Measurements from ENCODE around the gene SSBP3.

Gene SSBP3

DNA sequence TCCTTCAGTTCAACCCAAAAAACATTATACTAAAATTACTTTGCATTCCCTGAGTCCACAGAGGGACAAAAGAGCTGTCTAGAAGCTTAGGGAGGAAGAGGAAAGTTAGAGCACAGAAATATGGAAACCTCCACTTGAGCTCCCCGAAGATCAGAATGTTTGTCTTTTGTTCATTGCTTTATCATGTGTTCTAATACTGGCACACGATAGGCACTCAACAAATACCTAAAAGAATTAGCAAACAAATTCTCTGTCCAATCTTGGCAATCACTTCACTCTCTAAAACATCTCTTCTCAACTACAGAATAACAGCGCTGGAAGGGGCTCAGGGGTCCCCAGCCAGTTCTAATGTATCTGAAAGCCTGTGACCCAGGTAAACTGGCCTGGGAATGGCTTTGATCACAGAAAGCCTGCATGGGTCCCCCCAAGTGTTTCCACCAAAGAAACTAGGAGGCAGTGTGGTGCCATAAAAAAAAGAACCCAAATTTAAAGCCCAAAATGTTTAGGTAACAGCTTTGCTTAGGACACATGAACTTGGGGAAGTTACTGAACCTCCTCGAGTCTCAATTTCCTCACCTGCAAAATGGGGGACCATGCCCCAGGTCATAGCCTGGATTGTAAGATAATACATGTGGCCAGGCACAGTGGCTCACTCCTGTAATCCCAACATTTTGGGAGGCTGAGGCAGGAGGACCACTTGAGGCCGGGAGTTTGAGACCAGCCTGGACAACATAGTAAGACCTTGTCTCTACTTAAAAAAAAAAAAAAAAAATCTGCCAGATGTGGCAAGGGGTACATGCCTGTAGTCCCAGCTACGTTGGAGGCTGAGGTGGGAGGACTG lies 45.8 kb downstream of the SSBP3 start:
- no peak overlapping the region for H3K4me3 ChIP-seq (ENCODE audit: low read depth, low read length)
- H3K4me1 ChIP-seq (ENCODE audit: control insufficient read depth, insufficient read depth, low read length) = peaks cover 62% of the 10 kb centered on the region
- H3K36me3 ChIP-seq (ENCODE audit: control insufficient read depth, insufficient read depth, low read length) = peaks cover 15% of the 10 kb centered on the region; the same call in 1 of the 2 replicates
- H3K27ac ChIP-seq (ENCODE audit: low read depth, low read length) = no peak overlapping the region
- no peak overlapping the region for H3K9ac ChIP-seq (ENCODE audit: low read depth, low read length)
- no peaks in the 10 kb centered on the region for H3K9me3 ChIP-seq (ENCODE audit: control insufficient read depth, insufficient read depth, low read length)
- H3K27me3 ChIP-seq (ENCODE audit: control insufficient read depth, insufficient read depth, low read length) = no peaks in the 10 kb centered on the region

DNA sequence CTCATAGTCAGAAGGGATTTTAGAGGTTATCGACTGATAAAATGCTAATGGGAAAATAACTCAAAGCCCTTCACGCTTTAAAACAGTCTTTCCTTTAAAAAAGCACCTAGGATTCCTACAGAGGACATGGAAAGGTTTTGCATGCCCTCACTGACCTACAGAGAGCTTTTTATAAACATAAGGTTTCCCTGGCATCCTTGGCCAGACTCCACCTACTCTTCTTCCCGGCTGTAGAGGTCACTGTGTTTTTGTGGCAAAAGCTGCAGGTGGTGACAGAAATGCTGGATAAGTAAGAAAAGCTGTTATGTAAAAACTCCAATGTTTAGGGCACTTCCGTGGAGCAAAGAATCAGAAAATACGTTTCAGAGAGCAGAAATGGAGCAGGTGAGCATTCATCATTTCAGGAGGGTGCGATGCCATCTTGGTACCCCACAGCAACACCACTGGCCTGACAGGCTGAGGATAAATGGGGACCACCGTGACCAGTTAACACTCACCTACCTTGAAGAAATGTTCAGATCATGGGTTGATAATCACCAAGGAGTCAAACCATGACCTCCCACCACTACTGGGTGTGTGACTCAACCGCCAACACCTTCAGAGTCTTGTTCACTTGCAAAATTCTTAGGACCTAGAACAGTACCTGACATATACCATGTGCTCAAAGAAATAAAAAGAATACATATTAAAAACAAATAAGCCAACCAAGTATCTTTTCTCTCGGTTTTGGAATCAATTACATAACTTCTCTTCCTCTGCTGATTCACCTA lies 46.6 kb downstream of the SSBP3 start:
- Histone ChIP-seq H3K27me3 (ENCODE audit: control insufficient read depth, insufficient read depth, low read length) (no peaks in the 10 kb centered on the region), H3K27ac (ENCODE audit: low read depth, low read length) (no peak overlapping the region), H3K9ac (ENCODE audit: low read depth, low read length) (no peak overlapping the region), H3K36me3 (ENCODE audit: control insufficient read depth, insufficient read depth, low read length) (peaks cover 15% of the 10 kb centered on the region; the same call in 1 of the 2 replicates), H3K4me1 (ENCODE audit: control insufficient read depth, insufficient read depth, low read length) (peaks cover 62% of the 10 kb centered on the region), H3K9me3 (ENCODE audit: control insufficient read depth, insufficient read depth, low read length) (no peaks in the 10 kb centered on the region), H3K4me3 (ENCODE audit: low read depth, low read length) (no peak overlapping the region)

DNA sequence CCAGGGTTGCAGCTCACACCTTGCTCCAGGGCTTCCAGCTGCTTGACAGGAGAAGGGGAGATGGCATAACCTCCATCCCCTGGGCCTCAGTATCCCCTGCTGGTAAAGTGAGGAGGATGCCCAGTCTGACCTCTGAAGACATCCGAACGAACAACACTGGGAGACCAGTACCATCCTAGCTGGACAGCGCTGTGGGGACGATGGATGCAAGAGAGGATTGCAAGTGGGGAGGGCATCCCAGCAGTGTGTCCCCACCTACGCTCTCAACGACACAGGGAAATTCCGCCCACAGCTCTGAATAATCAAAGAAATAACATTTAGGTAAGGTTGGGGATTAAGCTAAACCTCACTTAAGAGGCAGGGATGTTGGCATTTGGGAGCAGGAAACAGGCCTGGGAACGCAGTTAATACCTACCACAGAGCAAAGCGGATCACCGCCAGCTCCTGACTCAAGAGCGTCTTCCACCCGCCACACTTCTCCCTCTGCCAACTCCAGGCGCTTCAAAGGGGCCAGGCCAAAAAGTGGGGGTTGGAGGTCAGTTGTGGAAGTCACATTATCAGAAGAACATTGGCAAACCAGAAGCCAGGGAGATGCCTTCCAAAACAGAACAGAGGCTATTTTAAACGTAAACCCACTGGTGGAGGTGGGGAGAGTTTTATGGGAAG lies 47.6 kb downstream of the SSBP3 start:
- H3K4me1 ChIP-seq (ENCODE audit: control insufficient read depth, insufficient read depth, low read length) = peaks cover 62% of the 10 kb centered on the region
- H3K9ac ChIP-seq (ENCODE audit: low read depth, low read length) = no peak overlapping the region
- peaks cover 15% of the 10 kb centered on the region; the same call in 1 of the 2 replicates for H3K36me3 ChIP-seq (ENCODE audit: control insufficient read depth, insufficient read depth, low read length)
- H3K27me3 ChIP-seq (ENCODE audit: control insufficient read depth, insufficient read depth, low read length) = no peaks in the 10 kb centered on the region
- H3K9me3 ChIP-seq (ENCODE audit: control insufficient read depth, insufficient read depth, low read length) = no peaks in the 10 kb centered on the region
- no peak overlapping the region for H3K4me3 ChIP-seq (ENCODE audit: low read depth, low read length)
- no peak overlapping the region for H3K27ac ChIP-seq (ENCODE audit: low read depth, low read length)

DNA sequence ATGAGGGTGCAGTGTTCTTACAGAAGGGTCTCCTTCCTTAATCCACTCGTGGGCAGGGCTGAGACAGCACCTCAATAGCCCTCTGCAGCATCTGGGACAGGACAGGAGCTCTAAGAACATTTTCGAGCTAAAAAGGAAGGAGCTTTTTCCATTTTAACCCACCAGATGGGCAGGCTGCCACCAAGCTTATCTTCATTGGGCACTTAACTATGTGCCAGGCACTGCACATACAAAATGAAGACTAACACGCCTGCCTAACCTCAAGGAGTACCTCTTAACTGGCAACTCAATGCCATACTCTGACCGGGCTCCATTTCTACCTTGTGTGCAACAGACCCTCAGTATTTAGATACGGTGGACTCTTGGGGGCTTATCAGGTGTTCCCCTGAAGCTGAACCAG lies 48.2 kb downstream of the SSBP3 start:
- no peak overlapping the region for H3K9ac ChIP-seq (ENCODE audit: low read depth, low read length)
- peaks cover 62% of the 10 kb centered on the region for H3K4me1 ChIP-seq (ENCODE audit: control insufficient read depth, insufficient read depth, low read length)
- H3K4me3 ChIP-seq (ENCODE audit: low read depth, low read length) = no peak overlapping the region
- H3K9me3 ChIP-seq (ENCODE audit: control insufficient read depth, insufficient read depth, low read length) = no peaks in the 10 kb centered on the region
- H3K27ac ChIP-seq (ENCODE audit: low read depth, low read length) = no peak overlapping the region
- H3K27me3 ChIP-seq (ENCODE audit: control insufficient read depth, insufficient read depth, low read length) = no peaks in the 10 kb centered on the region
- peaks cover 15% of the 10 kb centered on the region; the same call in 1 of the 2 replicates for H3K36me3 ChIP-seq (ENCODE audit: control insufficient read depth, insufficient read depth, low read length)

DNA sequence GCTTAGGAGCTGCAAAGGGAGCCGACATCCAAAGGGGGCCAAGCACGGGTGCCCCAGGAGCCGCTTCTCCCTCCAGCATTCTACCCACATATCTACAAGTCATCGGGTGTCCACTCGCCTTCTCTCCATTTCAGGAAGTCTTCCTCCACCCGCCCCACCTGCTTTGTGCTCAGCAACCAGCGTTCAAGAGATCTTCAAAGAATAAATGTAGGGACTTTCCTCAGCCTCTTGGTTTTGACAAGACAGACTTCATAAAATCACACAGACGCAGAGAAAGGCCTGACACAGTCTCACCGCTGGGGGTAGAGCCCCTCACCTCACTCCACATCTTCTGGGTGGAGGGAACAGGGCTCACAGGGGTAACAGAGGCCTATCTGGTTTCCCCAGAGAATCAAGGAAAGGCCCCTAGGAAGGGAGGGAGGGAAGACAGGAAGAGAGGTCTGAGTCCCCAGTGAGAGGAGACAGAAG lies 49.5 kb downstream of the SSBP3 start:
- Histone ChIP-seq H3K9ac (ENCODE audit: low read depth, low read length) (no peak overlapping the region), H3K9me3 (ENCODE audit: control insufficient read depth, insufficient read depth, low read length) (no peaks in the 10 kb centered on the region), H3K4me1 (ENCODE audit: control insufficient read depth, insufficient read depth, low read length) (peaks cover 59% of the 10 kb centered on the region), H3K27ac (ENCODE audit: low read depth, low read length) (no peak overlapping the region), H3K4me3 (ENCODE audit: low read depth, low read length) (no peak overlapping the region), H3K36me3 (ENCODE audit: control insufficient read depth, insufficient read depth, low read length) (peaks cover 15% of the 10 kb centered on the region; the same call in 1 of the 2 replicates), H3K27me3 (ENCODE audit: control insufficient read depth, insufficient read depth, low read length) (no peaks in the 10 kb centered on the region)

DNA sequence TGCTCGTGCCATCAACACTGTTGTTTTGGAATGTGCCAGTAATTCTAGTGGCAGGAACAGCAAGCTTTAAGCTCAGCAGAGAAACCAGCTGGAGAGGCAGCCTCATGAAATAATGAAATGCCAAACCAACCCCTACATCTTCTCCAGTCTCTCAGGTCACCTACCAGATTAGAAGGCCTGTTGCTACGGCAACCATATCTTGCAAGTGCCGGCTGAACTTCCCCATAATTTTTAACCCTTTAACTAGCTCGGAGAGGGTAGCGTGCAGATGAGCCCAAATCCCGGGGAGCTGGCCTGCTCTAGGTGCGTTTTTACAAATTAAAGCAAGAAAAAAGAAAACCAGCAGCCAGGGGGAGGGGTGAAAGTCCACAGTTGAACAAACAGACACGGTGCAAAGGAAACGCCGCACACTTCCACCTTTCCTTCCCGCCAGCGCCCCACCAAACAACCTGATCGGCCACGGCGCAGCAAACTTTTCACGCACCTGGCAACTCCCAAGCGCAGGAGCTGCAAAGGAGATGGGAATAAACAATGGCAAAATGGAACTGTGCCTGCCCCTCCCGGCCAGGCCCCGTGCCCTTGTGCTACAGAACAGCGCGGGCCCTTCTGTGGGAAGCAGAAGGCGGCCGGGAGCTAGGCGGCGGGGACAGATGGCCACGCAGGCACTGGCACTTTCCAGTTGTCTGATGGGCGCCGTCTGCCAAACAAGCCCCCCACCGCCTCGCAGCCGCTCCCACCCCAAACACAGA lies 50.1 kb downstream of the SSBP3 start:
- H3K36me3 ChIP-seq (ENCODE audit: control insufficient read depth, insufficient read depth, low read length) = peaks cover 15% of the 10 kb centered on the region; the same call in 1 of the 2 replicates
- no peaks in the 10 kb centered on the region for H3K27me3 ChIP-seq (ENCODE audit: control insufficient read depth, insufficient read depth, low read length)
- no peaks in the 10 kb centered on the region for H3K9me3 ChIP-seq (ENCODE audit: control insufficient read depth, insufficient read depth, low read length)
- no peak overlapping the region for H3K9ac ChIP-seq (ENCODE audit: low read depth, low read length)
- no peak overlapping the region for H3K4me3 ChIP-seq (ENCODE audit: low read depth, low read length)
- H3K4me1 ChIP-seq (ENCODE audit: control insufficient read depth, insufficient read depth, low read length) = peaks cover 55% of the 10 kb centered on the region
- H3K27ac ChIP-seq (ENCODE audit: low read depth, low read length) = peak overlapping the region; percentile 16

DNA sequence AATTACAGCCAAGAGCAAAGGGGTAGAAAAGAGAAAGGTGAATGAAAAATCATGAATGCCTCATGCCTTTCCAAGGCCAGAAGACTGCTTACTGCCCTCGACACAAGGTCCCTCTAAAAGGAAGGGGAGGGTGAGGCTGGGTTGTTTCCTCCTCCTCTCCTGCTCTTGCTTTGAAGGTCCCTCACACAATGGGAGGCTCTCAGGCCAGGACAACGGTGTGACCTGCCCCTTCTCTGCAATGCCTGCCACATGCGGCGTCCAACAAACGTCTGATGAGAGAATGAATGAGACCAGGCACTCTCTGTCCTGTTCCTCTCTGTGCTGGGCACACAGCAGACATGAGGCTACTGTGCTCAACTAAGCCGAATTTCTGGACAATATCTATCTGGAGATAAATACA lies 51.3 kb downstream of the SSBP3 start:
- Histone ChIP-seq H3K27ac (ENCODE audit: low read depth, low read length) (no peak overlapping the region), H3K27me3 (ENCODE audit: control insufficient read depth, insufficient read depth, low read length) (no peaks in the 10 kb centered on the region), H3K36me3 (ENCODE audit: control insufficient read depth, insufficient read depth, low read length) (peaks cover 15% of the 10 kb centered on the region; the same call in 1 of the 2 replicates), H3K9ac (ENCODE audit: low read depth, low read length) (no peak overlapping the region), H3K4me3 (ENCODE audit: low read depth, low read length) (no peak overlapping the region), H3K4me1 (ENCODE audit: control insufficient read depth, insufficient read depth, low read length) (peaks cover 65% of the 10 kb centered on the region), H3K9me3 (ENCODE audit: control insufficient read depth, insufficient read depth, low read length) (no peaks in the 10 kb centered on the region)

DNA sequence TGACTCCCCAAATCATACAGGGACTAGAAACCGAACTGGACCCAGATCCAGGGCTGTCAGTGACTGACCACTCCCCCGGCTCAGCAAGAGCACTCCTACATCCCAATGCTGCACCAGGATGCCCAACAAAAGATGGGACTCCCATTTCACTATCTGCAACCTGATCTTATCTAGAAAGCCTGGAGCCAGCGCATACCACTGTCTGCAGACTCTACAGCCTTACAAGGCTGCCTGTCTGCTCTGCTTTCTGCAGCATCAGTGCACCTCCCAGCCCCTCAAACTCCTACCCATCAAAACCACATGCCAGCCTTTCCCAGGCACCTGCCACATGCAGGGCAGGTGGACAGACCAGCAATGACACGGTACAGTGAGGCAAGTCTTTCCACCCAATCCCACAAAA lies 52.2 kb downstream of the SSBP3 start:
- Histone ChIP-seq H3K27me3 (ENCODE audit: control insufficient read depth, insufficient read depth, low read length) (no peaks in the 10 kb centered on the region), H3K4me3 (ENCODE audit: low read depth, low read length) (no peak overlapping the region), H3K9me3 (ENCODE audit: control insufficient read depth, insufficient read depth, low read length) (no peaks in the 10 kb centered on the region), H3K27ac (ENCODE audit: low read depth, low read length) (no peak overlapping the region), H3K9ac (ENCODE audit: low read depth, low read length) (no peak overlapping the region), H3K36me3 (ENCODE audit: control insufficient read depth, insufficient read depth, low read length) (peaks cover 10% of the 10 kb centered on the region; the same call in 1 of the 2 replicates), H3K4me1 (ENCODE audit: control insufficient read depth, insufficient read depth, low read length) (peaks cover 69% of the 10 kb centered on the region)

DNA sequence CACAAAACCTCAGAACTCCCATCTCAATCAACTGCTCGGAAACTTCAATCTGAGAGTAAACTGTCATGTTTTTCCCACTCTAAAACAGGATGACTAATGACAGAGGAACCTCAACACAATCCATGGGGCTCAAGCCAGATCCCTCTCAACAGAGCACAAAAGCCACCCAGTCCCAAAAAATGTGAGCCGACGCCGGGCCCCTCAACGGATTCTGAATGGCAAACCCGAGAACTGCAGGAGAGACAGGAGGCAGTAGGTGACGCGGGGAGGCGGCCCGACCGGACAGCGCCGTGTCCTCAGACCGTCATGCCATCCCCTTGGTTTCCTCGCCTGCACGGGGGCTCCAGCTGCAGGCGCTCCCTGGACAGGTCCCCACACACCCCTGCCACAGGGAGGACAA lies 53.4 kb downstream of the SSBP3 start:
- Histone ChIP-seq H3K27ac (ENCODE audit: low read depth, low read length) (no peak overlapping the region), H3K4me3 (ENCODE audit: low read depth, low read length) (no peak overlapping the region), H3K36me3 (ENCODE audit: control insufficient read depth, insufficient read depth, low read length) (peaks cover 1% of the 10 kb centered on the region), H3K27me3 (ENCODE audit: control insufficient read depth, insufficient read depth, low read length) (no peaks in the 10 kb centered on the region), H3K9ac (ENCODE audit: low read depth, low read length) (no peak overlapping the region), H3K4me1 (ENCODE audit: control insufficient read depth, insufficient read depth, low read length) (peaks cover 69% of the 10 kb centered on the region), H3K9me3 (ENCODE audit: control insufficient read depth, insufficient read depth, low read length) (no peaks in the 10 kb centered on the region)

DNA sequence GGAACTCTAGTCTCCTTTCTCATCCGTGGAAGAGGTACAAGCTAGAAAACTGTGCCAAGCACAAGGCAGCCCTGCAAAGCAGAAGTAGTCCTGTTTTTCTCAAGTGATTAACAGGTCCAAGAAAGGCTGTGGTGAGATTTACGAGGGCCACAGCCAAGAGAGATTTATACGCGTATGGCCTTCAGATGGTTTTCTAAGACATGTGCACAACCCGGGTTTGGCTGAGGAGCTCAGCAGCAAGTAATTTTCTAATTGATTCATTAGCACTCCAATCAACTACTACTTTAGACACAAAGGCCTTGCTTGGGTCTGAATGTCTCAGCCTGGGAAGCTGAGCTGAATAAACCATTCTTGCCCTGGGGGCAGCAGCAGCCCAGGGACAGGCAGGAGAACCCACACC lies 55.8 kb downstream of the SSBP3 start:
- Histone ChIP-seq H3K4me3 (ENCODE audit: low read depth, low read length) (0 out of 2 replicates have a peak overlapping the region, but pooled peaks have one; percentile 21), H3K9me3 (ENCODE audit: control insufficient read depth, insufficient read depth, low read length) (no peaks in the 10 kb centered on the region), H3K36me3 (ENCODE audit: control insufficient read depth, insufficient read depth, low read length) (no peaks in the 10 kb centered on the region; the same call in 1 of the 2 replicates), H3K4me1 (ENCODE audit: control insufficient read depth, insufficient read depth, low read length) (peaks cover 53% of the 10 kb centered on the region), H3K27me3 (ENCODE audit: control insufficient read depth, insufficient read depth, low read length) (no peaks in the 10 kb centered on the region), H3K27ac (ENCODE audit: low read depth, low read length) (peak overlapping the region; percentile 57), H3K9ac (ENCODE audit: low read depth, low read length) (no peak overlapping the region)
